SK-N-SH (cell line): ENCODE measurements around the gene PRRT1B. TPM values are rescaled to one million over a fixed set of nuclear protein-coding genes. Genes with fewer than 3 reads are reported as not detected.

Experiments
- CTCF ChIA-PET: fragments of 300-600, 350-600 bp; formaldehyde crosslinking; extraction: SDS; loops from one replicate; lab custom pipeline; 2021; lab: Yijun Ruan, JAX
- POLR2A ChIA-PET: fragments of 350-600 bp; sonication (Branson Sonifier 250); formaldehyde crosslinking; extraction: SDS; loops from one replicate; lab custom pipeline; 2020; ENCODE audit warnings: antibody characterized with exemption, inconsistent platforms; lab: Yijun Ruan, JAX
- DNase-seq: peaks from one replicate; pipeline ENCODE4 v3.0.0; 2012
- H2AFZ ChIP-seq: fragments of 200-600 bp; sonication (generic); 2 replicates; pipeline ENCODE4 v1.8.1; 2016; ENCODE audit warnings: antibody characterized with exemption, mild to moderate bottlenecking, low read depth
- H3F3A ChIP-seq: fragments of 200-600 bp; sonication (generic); replicated peaks from 2 replicates; pipeline ENCODE3; 2016; ENCODE audit warnings: antibody characterized with exemption, mild to moderate bottlenecking; ENCODE audit not compliant: insufficient read depth
- H3K27ac ChIP-seq, 2 experiments: fragments of 200-500 bp in 1 of 2; fragments of 200-600 bp in 1 of 2; sonication (Bioruptor generic) in 1 of 2; sonication (generic), shearing (Covaris generic) in 1 of 2; 2 replicates each; pipeline versions ENCODE4 v1.5.1 to v1.6.1; 2014 to 2016; ENCODE audit warnings: low read depth in 2 of 2, inconsistent platforms in 1 of 2, low read length in 1 of 2, mild to moderate bottlenecking in 1 of 2, mixed read lengths in 1 of 2
- H3K27me3 ChIP-seq: fragments of 200-600 bp; sonication (generic), shearing (Covaris generic); 2 replicates; pipeline ENCODE4 v1.6.1; 2016; ENCODE audit warnings: mixed run types; ENCODE audit not compliant: insufficient read depth
- H3K36me3 ChIP-seq, 2 experiments: fragments of 200-500 bp in 1 of 2; fragments of 200-600 bp in 1 of 2; sonication (Bioruptor generic) in 1 of 2; sonication (generic) in 1 of 2; replicated peaks in 1 of 2; 2 replicates each; pipeline versions ENCODE3 to v1.5.1; 2014 to 2016; ENCODE audit warnings: low read length in 1 of 2, mild to moderate bottlenecking in 1 of 2; ENCODE audit not compliant: insufficient read depth in 2 of 2, control insufficient read depth in 1 of 2
- H3K4me1 ChIP-seq, 2 experiments: fragments of 200-500 bp in 1 of 2; fragments of 200-600 bp in 1 of 2; sonication (Bioruptor generic) in 1 of 2; sonication (generic), shearing (Covaris generic) in 1 of 2; 2 replicates each; pipeline versions ENCODE4 v1.5.1 to v1.6.1; 2014 to 2016; ENCODE audit warnings: low read depth in 1 of 2, low read length in 1 of 2, mixed run types in 1 of 2; ENCODE audit not compliant: insufficient read depth in 2 of 2, control insufficient read depth in 1 of 2
- H3K4me2 ChIP-seq: fragments of 200-600 bp; sonication (generic), shearing (Covaris generic); 2 replicates; pipeline ENCODE4 v1.6.1; 2017; ENCODE audit warnings: mixed run types
- H3K4me3 ChIP-seq, 2 experiments: fragments of 200-500 bp in 1 of 2; fragments of 200-600 bp in 1 of 2; sonication (Bioruptor generic) in 1 of 2; sonication (generic), shearing (Covaris generic) in 1 of 2; 2 replicates each; pipeline versions ENCODE4 v1.5.1 to v1.8.1; 2014 to 2016; ENCODE audit warnings: low read depth in 2 of 2, inconsistent platforms in 1 of 2, low read length in 1 of 2, mild to moderate bottlenecking in 1 of 2, mixed read lengths in 1 of 2, moderate library complexity in 1 of 2
- H3K79me2 ChIP-seq: fragments of 200-600 bp; sonication (generic); 2 replicates; pipeline ENCODE4 v1.8.1; 2017; ENCODE audit warnings: mild to moderate bottlenecking; ENCODE audit not compliant: insufficient read depth
- H3K9ac ChIP-seq: fragments of 200-600 bp; sonication (generic); 2 replicates; pipeline ENCODE4 v1.6.1; 2017; ENCODE audit warnings: mixed run types
- H3K9me2 ChIP-seq: fragments of 200-600 bp; sonication (generic); 2 replicates; pipeline ENCODE4 v1.6.1; 2017; ENCODE audit warnings: mixed run types
- H3K9me3 ChIP-seq: fragments of 200-600 bp; sonication (generic); 2 replicates; pipeline ENCODE4 v1.6.1; 2017; ENCODE audit warnings: mixed run types, mild to moderate bottlenecking, moderate library complexity
- H4K20me1 ChIP-seq: fragments of 200-600 bp; sonication (generic); 2 replicates; pipeline ENCODE4 v1.6.1; 2017; ENCODE audit warnings: mild to moderate bottlenecking, mixed run types; ENCODE audit not compliant: insufficient read depth
- CHD2 ChIP-seq: fragments of 150-350 bp; IDR thresholded peaks from 2 replicates; pipeline ENCODE4 v1.6.1; 2018; ENCODE audit warnings: low read length; ENCODE audit not compliant: partially characterized antibody
- ELF1 ChIP-seq: IDR thresholded peaks from 2 replicates; pipeline ENCODE4 v1.4.0; 2012
- EZH2phosphoT487 ChIP-seq: fragments of 200-600 bp; sonication (generic); IDR thresholded peaks from 2 replicates; pipeline ENCODE4 v1.6.1; 2017; ENCODE audit warnings: low read depth, mixed run types, mild to moderate bottlenecking, antibody characterized with exemption, moderate library complexity, borderline replicate concordance
- FOXJ3 ChIP-seq: sonication (generic); formaldehyde crosslinking; IDR thresholded peaks from 2 replicates; pipeline ENCODE4 v1.5.1; 2020; ENCODE audit warnings: mild to moderate bottlenecking, missing genetic modification reagents
- FOXM1 ChIP-seq: IDR thresholded peaks from 2 replicates; pipeline ENCODE4 v1.4.0; 2012; ENCODE audit warnings: low read depth, mild to moderate bottlenecking
- JUND ChIP-seq: IDR thresholded peaks from 2 replicates; pipeline ENCODE4 v1.4.0; 2012
- NFIC ChIP-seq: IDR thresholded peaks from 2 replicates; pipeline ENCODE4 v1.4.0; 2012; ENCODE audit warnings: borderline replicate concordance
- NRF1 ChIP-seq: IDR thresholded peaks from 2 replicates; pipeline ENCODE4 v1.6.1; 2012; ENCODE audit warnings: low read depth, mild to moderate bottlenecking, low read length
- PBX3 ChIP-seq: IDR thresholded peaks from 2 replicates; pipeline ENCODE4; 2012
- RXRA ChIP-seq: IDR thresholded peaks from 2 replicates; pipeline ENCODE4 v1.4.0; 2012; ENCODE audit warnings: low read depth, mild to moderate bottlenecking, borderline replicate concordance
- TAF1 ChIP-seq: IDR thresholded peaks from 2 replicates; pipeline ENCODE4 v1.6.1; 2012; ENCODE audit warnings: low read depth, mild to moderate bottlenecking, low read length, moderate library complexity, borderline replicate concordance
- TCF12 ChIP-seq: IDR thresholded peaks from 2 replicates; pipeline ENCODE4 v1.4.0; 2012
- TEAD4 ChIP-seq: IDR thresholded peaks from 2 replicates; pipeline ENCODE4 v1.4.0; 2012; ENCODE audit warnings: mild to moderate bottlenecking, borderline replicate concordance; ENCODE audit not compliant: insufficient read depth
- USF2 ChIP-seq: fragments of 150-350 bp; IDR thresholded peaks from 2 replicates; pipeline ENCODE4 v1.6.1; 2017; ENCODE audit warnings: antibody characterized with exemption, low read length, low read depth, borderline replicate concordance
- WGBS: methylation state at CpG from one replicate; pipeline ENCODE4 v1.1.6; 2017; ENCODE audit warnings: low lambda C conversion rate; 5-methylcytosine and 5-hydroxymethylcytosine counted together
- polyA plus RNA-seq, 3 experiments: library from polyadenylated mRNA; depleted of rRNA; stranded (reverse); fragments of >200 nt; gene quantifications; 2 replicates each; pipeline ENCODE4 v1.2.3, GENCODE V29; 2012
- TF ChIP-seq, protein P1 (sequence below): IDR thresholded peaks from 2 replicates; pipeline ENCODE4 v1.6.1; 2012; ENCODE audit warnings: mild to moderate bottlenecking, low read depth, low read length, moderate library complexity
- TF ChIP-seq, protein P2 (sequence below): fragments of 150-350 bp; IDR thresholded peaks from 2 replicates; pipeline ENCODE4 v1.6.1; 2016; ENCODE audit warnings: mild to moderate bottlenecking, low read depth, low read length
- TF ChIP-seq, protein P3 (sequence below): fragments of 200-600 bp; sonication (generic); IDR thresholded peaks from 2 replicates; pipeline ENCODE4 v1.6.1; 2017; ENCODE audit warnings: antibody characterized with exemption, mild to moderate bottlenecking, moderate library complexity
- TF ChIP-seq, protein P4 (sequence below): IDR thresholded peaks from 2 replicates; pipeline ENCODE4 v1.4.0; 2012; ENCODE audit warnings: low read depth, borderline replicate concordance
- TF ChIP-seq, protein P5 (sequence below): IDR thresholded peaks from 2 replicates; pipeline ENCODE4 v1.4.0; 2012; ENCODE audit warnings: low read depth, borderline replicate concordance

The PRRT1B gene
- polyA plus RNA-seq, 1 of the 3 experiments (the other 2 are of a cell fraction): not detected

GRCh38 chr9:131511416-131511815 lies 33.9 kb upstream of the PRRT1B start (continued):
- TF ChIP-seq TAF1 (no peak), FOXJ3 (CRISPR knock-in tag) (no peak), USF2 (no peak), ELF1 (no peak)
- TF ChIP-seq, protein P1, sequence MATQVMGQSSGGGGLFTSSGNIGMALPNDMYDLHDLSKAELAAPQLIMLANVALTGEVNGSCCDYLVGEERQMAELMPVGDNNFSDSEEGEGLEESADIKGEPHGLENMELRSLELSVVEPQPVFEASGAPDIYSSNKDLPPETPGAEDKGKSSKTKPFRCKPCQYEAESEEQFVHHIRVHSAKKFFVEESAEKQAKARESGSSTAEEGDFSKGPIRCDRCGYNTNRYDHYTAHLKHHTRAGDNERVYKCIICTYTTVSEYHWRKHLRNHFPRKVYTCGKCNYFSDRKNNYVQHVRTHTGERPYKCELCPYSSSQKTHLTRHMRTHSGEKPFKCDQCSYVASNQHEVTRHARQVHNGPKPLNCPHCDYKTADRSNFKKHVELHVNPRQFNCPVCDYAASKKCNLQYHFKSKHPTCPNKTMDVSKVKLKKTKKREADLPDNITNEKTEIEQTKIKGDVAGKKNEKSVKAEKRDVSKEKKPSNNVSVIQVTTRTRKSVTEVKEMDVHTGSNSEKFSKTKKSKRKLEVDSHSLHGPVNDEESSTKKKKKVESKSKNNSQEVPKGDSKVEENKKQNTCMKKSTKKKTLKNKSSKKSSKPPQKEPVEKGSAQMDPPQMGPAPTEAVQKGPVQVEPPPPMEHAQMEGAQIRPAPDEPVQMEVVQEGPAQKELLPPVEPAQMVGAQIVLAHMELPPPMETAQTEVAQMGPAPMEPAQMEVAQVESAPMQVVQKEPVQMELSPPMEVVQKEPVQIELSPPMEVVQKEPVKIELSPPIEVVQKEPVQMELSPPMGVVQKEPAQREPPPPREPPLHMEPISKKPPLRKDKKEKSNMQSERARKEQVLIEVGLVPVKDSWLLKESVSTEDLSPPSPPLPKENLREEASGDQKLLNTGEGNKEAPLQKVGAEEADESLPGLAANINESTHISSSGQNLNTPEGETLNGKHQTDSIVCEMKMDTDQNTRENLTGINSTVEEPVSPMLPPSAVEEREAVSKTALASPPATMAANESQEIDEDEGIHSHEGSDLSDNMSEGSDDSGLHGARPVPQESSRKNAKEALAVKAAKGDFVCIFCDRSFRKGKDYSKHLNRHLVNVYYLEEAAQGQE: no peak

DNA sequence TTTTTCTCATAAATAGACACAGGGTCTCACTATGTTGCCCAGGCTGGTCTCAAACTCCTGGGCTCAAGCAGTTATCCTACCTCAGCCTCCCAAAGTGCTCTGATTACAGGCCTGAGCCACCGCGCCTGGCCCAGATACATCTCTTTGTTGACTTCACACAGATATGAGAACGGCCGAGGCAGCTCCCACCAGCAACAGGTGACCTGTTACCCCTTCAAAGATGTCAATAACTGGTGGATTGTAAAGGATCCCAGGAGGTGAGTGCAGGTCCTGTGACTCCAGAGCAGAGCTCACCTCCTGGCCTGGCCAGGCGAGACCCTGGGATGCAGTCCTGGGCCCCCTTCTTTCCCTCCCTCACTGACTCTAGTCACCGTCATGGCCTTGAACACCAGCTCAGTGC lies 33.4 kb upstream of the PRRT1B start:
- Histone ChIP-seq H3K9me3 (no peaks in the 10 kb centered on the region), H3K9ac (no peak overlapping the region), H3K27me3 (no peaks in the 10 kb centered on the region), H3F3A (no peaks in the 10 kb centered on the region), H3K4me3 (no peak overlapping the region), H2AFZ (no peak overlapping the region), H3K79me2 (peaks cover 2% of the 10 kb centered on the region; the same call in 1 of the 2 replicates), H3K4me1 (no peaks in the 10 kb centered on the region), H4K20me1 (no peaks in the 10 kb centered on the region), H3K9me2 (no peaks in the 10 kb centered on the region), H3K27ac (no peak overlapping the region), H3K4me2 (no peak overlapping the region), H3K36me3 (peaks cover 11 to 66% of the 10 kb centered on the region in 2 experiments)
- ChIA-PET CTCF (interaction anchor here (1.2 to 2.1 kb wide), 3 partner anchors 9 to 228 kb away, joined by 3 to 6 read pairs (median 3); partner anchors contain the start of gene POMT1), POLR2A (no interaction called here)
- whole genome bisulfite sequencing: 96% methylated on average over 4 of the region's 6 CpGs
- TF ChIP-seq FOXM1 (no peak), NFIC (no peak), PBX3 (no peak), TEAD4 (no peak), CHD2 (no peak), RXRA (no peak), EZH2phosphoT487 (no peak), NRF1 (no peak), TCF12 (no peak), JUND (no peak), ELF1 (no peak)
- TF ChIP-seq, protein P2, sequence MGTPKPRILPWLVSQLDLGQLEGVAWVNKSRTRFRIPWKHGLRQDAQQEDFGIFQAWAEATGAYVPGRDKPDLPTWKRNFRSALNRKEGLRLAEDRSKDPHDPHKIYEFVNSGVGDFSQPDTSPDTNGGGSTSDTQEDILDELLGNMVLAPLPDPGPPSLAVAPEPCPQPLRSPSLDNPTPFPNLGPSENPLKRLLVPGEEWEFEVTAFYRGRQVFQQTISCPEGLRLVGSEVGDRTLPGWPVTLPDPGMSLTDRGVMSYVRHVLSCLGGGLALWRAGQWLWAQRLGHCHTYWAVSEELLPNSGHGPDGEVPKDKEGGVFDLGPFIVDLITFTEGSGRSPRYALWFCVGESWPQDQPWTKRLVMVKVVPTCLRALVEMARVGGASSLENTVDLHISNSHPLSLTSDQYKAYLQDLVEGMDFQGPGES: no peak
- TF ChIP-seq, protein P3, sequence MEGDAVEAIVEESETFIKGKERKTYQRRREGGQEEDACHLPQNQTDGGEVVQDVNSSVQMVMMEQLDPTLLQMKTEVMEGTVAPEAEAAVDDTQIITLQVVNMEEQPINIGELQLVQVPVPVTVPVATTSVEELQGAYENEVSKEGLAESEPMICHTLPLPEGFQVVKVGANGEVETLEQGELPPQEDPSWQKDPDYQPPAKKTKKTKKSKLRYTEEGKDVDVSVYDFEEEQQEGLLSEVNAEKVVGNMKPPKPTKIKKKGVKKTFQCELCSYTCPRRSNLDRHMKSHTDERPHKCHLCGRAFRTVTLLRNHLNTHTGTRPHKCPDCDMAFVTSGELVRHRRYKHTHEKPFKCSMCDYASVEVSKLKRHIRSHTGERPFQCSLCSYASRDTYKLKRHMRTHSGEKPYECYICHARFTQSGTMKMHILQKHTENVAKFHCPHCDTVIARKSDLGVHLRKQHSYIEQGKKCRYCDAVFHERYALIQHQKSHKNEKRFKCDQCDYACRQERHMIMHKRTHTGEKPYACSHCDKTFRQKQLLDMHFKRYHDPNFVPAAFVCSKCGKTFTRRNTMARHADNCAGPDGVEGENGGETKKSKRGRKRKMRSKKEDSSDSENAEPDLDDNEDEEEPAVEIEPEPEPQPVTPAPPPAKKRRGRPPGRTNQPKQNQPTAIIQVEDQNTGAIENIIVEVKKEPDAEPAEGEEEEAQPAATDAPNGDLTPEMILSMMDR: no peak
- TF ChIP-seq, protein P4, sequence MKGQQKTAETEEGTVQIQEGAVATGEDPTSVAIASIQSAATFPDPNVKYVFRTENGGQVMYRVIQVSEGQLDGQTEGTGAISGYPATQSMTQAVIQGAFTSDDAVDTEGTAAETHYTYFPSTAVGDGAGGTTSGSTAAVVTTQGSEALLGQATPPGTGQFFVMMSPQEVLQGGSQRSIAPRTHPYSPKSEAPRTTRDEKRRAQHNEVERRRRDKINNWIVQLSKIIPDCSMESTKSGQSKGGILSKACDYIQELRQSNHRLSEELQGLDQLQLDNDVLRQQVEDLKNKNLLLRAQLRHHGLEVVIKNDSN: no peak
- TF ChIP-seq, protein P5, sequence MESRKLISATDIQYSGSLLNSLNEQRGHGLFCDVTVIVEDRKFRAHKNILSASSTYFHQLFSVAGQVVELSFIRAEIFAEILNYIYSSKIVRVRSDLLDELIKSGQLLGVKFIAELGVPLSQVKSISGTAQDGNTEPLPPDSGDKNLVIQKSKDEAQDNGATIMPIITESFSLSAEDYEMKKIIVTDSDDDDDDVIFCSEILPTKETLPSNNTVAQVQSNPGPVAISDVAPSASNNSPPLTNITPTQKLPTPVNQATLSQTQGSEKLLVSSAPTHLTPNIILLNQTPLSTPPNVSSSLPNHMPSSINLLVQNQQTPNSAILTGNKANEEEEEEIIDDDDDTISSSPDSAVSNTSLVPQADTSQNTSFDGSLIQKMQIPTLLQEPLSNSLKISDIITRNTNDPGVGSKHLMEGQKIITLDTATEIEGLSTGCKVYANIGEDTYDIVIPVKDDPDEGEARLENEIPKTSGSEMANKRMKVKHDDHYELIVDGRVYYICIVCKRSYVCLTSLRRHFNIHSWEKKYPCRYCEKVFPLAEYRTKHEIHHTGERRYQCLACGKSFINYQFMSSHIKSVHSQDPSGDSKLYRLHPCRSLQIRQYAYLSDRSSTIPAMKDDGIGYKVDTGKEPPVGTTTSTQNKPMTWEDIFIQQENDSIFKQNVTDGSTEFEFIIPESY: no peak
- no peak for DNase-seq
